ENCODE results near the gene PEX11A.
A peak's percentile ranks its signal among the peaks of the same experiment; 100 is the strongest.
"Not testable (repeated sequence)": the region's sequence is repeated elsewhere in the genome, so short reads cannot be mapped to it uniquely, and the experiment has no call there.

Gene PEX11A

GRCh38 chr15:89690276-89691218 lies at the start of gene PEX11A, which contains the start of gene WDR93:
Gene PEX11A, minus strand, starts transcription at chr15:89690754. Its CDS starts 122 bp downstream, at chr15:89690632.
Gene WDR93, plus strand, starts transcription at chr15:89690811. Its CDS starts 10,936 bp downstream, at chr15:89701747.
- peak; percentile 40 for DNase-seq (ENCODE audit: low read depth)

GRCh38 chr15:89740137-89740536 lies 49.6 kb upstream of the PEX11A start:
- peak; percentile 26 for DNase-seq (ENCODE audit: low read depth)

GRCh38 chr15:89735773-89736172 lies 45.2 kb upstream of the PEX11A start:
- DNase-seq (ENCODE audit: low read depth): no peak

- DNase-seq (ENCODE audit: low read depth): no peak
Observed at GRCh38 chr15:89732451-89733172, 42.1 kb upstream of the PEX11A start.

GRCh38 chr15:89731275-89731674 lies 40.7 kb upstream of the PEX11A start:
- DNase-seq (ENCODE audit: low read depth): no peak

- no peak for DNase-seq (ENCODE audit: low read depth)
Observed at GRCh38 chr15:89728254-89728653, 37.7 kb upstream of the PEX11A start.

- no peak for DNase-seq (ENCODE audit: low read depth)
Observed at GRCh38 chr15:89725064-89725463, 34.5 kb upstream of the PEX11A start.

GRCh38 chr15:89724621-89725020 lies 34.1 kb upstream of the PEX11A start:
- no peak for DNase-seq (ENCODE audit: low read depth)

GRCh38 chr15:89723031-89723430 lies 32.5 kb upstream of the PEX11A start:
- no peak for DNase-seq (ENCODE audit: low read depth)

- DNase-seq (ENCODE audit: low read depth): no peak
Observed at GRCh38 chr15:89714775-89715174, 24.2 kb upstream of the PEX11A start.

GRCh38 chr15:89707577-89707976 lies 17.0 kb upstream of the PEX11A start:
- DNase-seq (ENCODE audit: low read depth): no peak

GRCh38 chr15:89704411-89704810 lies 13.9 kb upstream of the PEX11A start:
- DNase-seq (ENCODE audit: low read depth): no peak

- DNase-seq (ENCODE audit: low read depth): no peak
Observed at GRCh38 chr15:89695198-89695597, 4.6 kb upstream of the PEX11A start.

GRCh38 chr15:89693696-89694095 lies 3.1 kb upstream of the PEX11A start:
- DNase-seq (ENCODE audit: low read depth): no peak

- DNase-seq (ENCODE audit: low read depth): no peak
Observed at GRCh38 chr15:89693091-89693490, 2.5 kb upstream of the PEX11A start.

GRCh38 chr15:89689930-89690275 lies 651 bp downstream of the PEX11A start:
- not testable (repeated sequence) for DNase-seq (ENCODE audit: low read depth)

GRCh38 chr15:89686522-89686921 lies 4.0 kb downstream of the PEX11A start:
- no peak for DNase-seq (ENCODE audit: low read depth)

GRCh38 chr15:89685995-89686394 lies 4.6 kb downstream of the PEX11A start:
- no peak for DNase-seq (ENCODE audit: low read depth)

GRCh38 chr15:89681146-89681545 lies 9.4 kb downstream of the PEX11A start:
- no peak for DNase-seq (ENCODE audit: low read depth)

GRCh38 chr15:89680282-89680873 lies 10.2 kb downstream of the PEX11A start:
- peak; percentile 91 for DNase-seq (ENCODE audit: low read depth)

GRCh38 chr15:89679212-89679611 lies 11.3 kb downstream of the PEX11A start, which contains the start of gene PLIN1:
Gene PLIN1, minus strand, starts transcription at chr15:89679367. Its CDS starts 1,878 bp downstream, at chr15:89677489.
- no peak for DNase-seq (ENCODE audit: low read depth)

- DNase-seq (ENCODE audit: low read depth): no peak
Observed at GRCh38 chr15:89677381-89677780, 13.2 kb downstream of the PEX11A start.

- no peak for DNase-seq (ENCODE audit: low read depth)
Observed at GRCh38 chr15:89675606-89676005, 14.9 kb downstream of the PEX11A start.
